LNCAP (cell line): ENCODE results near the gene AP5Z1.

Experiments used
- TF ChIP-seq, protein P1 (sequence below): fragments of 450-650 bp; IDR thresholded peaks from 2 replicates; pipeline ENCODE4 v1.5.1; 2017; ENCODE audit warnings: mild to moderate bottlenecking

The AP5Z1 gene

DNA sequence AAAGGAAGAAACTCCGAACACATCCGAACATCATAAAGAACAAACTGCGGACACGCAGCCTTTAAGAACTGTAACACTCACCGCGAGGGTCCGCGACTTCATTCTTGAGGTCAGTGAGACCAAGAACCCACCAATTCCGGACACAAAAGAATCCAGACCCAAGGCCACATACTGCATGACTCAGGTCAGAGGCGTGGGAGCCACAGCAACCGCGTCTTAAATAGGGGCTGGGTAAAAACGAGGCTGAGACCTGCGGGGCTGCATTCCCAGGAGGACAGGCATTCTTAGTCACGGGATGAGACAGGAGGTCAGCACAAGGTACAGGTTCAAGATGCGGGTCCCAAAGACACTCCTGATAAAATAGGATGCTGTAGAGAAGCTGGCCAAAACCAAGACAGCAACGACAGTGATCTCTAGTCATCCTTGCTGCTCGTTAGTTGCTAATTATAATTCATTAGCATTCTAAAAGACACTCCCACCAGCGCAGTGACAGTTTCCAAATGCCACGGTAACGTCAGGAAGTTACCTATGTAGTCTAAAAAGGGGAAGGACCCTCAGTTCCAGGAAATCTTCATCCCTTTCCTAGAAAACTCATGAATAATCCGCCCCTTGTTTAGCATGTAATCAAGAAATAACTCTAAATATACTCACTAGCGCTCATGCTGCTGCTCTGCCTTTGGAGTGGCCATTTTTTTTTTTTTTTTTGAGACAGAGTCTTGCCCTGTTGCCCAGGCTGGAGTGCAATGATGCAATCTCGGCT is 19.3 kb downstream of the AP5Z1 start:
- TF ChIP-seq, protein P1, sequence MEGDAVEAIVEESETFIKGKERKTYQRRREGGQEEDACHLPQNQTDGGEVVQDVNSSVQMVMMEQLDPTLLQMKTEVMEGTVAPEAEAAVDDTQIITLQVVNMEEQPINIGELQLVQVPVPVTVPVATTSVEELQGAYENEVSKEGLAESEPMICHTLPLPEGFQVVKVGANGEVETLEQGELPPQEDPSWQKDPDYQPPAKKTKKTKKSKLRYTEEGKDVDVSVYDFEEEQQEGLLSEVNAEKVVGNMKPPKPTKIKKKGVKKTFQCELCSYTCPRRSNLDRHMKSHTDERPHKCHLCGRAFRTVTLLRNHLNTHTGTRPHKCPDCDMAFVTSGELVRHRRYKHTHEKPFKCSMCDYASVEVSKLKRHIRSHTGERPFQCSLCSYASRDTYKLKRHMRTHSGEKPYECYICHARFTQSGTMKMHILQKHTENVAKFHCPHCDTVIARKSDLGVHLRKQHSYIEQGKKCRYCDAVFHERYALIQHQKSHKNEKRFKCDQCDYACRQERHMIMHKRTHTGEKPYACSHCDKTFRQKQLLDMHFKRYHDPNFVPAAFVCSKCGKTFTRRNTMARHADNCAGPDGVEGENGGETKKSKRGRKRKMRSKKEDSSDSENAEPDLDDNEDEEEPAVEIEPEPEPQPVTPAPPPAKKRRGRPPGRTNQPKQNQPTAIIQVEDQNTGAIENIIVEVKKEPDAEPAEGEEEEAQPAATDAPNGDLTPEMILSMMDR: no peak

DNA sequence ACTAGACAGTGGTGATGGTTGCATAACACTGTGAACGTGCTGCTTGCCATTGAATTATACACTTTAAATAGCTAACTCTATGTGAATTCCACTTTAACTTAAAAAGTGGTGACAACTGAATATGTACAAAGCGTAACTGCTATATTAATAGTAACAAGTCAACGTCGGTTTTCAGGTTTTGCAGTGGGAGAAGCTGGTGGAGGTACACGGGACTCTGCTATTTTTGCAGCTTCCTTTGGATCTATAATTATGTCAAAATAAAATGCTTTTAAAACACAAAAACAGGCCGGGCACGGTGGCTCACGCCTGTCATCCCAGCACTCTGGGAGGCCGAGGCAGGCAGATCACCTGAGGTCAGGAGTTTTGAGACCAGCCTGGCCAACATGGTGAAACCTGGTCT is 21.0 kb downstream of the AP5Z1 start:
- TF ChIP-seq, protein P1: no peak

DNA sequence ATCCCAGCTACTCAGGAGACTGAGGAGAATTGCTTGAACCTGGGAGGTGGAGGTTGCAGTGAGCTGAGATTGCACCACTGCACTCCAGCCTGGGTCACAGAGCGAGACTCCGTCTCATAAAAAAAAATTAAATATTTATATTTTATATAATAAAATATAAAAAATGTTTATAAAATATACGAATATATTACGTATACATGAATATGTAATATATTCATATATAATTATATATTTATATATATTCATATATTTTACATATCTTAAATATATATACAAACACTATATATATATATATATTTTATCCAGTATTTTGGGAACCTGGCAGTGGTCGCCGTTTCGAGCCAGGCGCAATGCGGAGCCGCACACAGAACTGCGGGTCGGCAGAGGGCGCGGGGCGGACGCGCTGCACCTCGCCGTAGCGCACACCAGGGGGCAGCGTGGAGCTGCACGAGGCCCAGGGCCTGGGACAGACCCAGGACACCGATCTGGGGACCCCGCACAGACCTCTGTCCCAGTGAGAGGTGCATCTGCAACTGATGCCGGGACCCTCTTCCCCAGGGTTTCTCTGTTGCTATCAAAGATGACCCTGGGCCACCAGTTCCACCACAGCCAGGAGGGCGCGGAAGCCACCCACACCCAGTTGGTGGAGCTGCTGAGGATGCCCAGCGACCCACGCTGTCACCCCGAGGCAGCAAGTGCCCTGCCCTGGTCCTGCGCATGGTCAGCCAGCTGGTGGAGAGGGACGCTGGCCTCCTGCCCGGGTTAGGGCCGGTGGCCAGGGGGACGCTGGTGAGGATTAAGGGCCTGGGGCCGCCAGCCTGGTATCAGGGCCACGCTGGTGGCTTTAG is 22.7 kb downstream of the AP5Z1 start:
- TF ChIP-seq, protein P1: peak; percentile 79

DNA sequence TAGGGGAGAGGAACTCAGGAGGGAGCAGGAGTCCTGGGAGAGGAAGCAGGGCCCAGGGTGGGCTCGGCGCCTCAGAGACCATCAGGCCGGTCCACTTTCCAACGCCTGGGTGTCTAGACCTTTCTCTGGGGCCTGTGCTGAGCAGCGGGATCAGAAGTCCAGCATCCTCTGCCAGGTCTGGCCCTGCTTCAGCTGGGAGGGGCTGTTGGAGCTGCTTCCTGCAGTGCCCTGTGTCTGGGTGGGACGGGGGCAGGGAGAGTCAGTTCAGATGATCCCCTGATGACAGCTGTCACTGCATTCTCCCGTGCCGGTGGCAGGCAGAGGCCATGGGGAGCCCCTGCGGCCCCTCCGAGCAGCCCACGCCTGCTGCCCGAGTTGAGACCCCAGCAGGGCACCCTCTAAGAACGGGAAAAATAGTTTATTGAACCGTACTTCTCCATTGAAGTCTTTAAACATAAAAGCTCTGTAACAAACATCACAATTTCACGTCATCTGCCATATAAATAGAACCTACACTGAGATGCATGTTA is 23.3 kb downstream of the AP5Z1 start:
- TF ChIP-seq, protein P1: no peak

DNA sequence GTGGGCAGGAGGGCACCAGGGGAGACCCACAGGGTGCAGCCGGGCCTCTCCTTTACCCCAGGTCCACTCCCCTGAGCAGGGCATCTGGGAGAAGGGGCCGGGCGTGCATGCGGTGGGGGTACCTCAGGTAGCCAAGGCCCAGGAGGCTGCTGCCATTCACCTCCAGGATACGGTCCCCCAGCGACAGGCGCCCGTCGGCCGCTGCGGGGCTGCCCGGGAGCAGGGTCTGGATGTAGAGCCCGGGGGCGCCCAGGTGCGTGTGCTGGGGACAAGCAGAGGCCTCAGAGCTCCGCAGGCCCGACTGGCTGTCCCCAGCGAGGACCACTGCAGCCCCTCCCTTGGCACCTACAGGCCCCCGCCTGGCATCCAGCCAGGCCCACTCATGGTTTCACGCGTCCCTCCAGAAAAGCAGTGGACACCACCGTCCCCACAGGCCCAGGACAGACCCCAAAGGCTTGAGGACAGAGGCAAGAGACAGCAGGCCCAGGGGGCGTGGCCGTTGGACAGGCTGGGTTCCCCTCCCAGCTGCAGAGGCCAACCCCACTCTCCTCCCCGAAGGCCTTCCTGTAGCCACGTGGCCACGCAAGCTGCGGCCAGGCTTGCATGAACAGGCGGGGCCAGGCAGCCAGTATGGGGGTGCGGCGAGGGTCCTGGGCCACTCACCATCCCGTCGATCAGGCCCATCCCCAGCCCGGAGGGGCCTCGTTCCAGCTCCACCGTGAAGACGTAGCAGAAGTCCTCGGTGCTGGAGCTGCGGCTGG is 24.3 kb downstream of the AP5Z1 start:
- TF ChIP-seq, protein P1: no peak

DNA sequence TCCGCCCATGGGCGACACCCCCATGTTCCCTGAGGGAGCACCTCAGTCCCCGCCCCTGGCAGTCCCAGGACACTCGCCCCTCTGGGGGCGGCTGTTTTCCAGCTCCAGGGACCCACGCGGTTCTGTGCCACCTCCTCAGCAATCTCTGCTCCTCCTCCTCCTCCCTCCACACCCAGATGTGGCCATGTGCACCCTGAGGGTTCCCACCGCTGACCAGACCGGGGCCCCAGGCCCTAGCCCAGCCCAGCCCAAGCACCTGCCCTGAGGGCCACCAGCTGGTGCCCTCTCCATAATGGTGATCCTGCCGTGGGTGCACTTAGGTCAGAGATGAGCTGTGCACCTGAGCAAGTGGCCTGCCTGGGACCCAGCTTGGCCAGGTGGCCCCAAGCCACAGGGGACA is 25.1 kb downstream of the AP5Z1 start:
- TF ChIP-seq, protein P1: no peak
